Keratinocyte (primary cell): Measurements from ENCODE around the gene KCNJ15.

Source experiments
- EZH2 ChIP-seq: IDR thresholded peaks from one replicate; pipeline ENCODE4 v1.6.1; 2012; ENCODE audit warnings: inconsistent platforms, mild to moderate bottlenecking, low read length, moderate library complexity
- TF ChIP-seq, protein P1 (sequence below), 3 experiments: IDR thresholded peaks in 1 of 3; conservative IDR thresholded peaks in 1 of 3; optimal IDR thresholded peaks in 1 of 3; 2 replicates in 2 of 3; 3 replicates in 1 of 3; pipeline versions ENCODE3 to v1.5.1; 2011; ENCODE audit warnings: low read length in 3 of 3, mild to moderate bottlenecking in 3 of 3, moderate library complexity in 2 of 3, control low read depth in 1 of 3, inconsistent platforms in 1 of 3; ENCODE audit not compliant: insufficient read depth in 2 of 3; ENCODE audit errors: extremely low read depth in 1 of 3

DNA sequence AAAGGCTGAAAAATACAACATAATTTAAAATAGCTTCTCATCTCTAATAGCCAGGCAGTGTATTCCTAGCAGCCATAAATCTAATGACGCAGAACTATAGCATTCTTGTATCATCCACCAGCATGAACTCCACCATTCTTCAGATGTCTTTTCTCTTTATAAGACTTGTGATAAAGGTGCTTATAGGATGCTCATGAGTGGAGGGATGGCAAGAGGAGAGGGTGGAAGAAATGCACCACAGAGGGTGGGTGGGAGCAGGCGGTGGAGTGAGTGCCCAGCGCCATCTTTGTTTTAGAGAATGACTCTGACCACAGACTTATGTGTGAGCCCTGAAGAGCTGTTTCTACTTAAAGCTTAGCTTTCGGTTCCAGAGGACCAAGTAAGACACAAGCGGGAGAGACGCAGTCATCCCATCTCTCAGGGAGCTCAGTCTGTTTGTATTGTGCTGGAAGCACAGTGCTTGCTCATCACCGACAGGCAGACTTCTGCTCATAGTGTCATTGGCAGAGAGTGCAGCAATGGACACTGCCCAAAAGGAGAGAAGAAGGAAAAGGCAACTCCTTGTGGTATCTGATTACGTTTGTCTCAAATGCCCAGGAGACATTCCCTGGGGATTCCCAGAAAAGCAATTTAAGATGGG lies 65.6 kb downstream of the KCNJ15 start:
- TF ChIP-seq, protein P1, sequence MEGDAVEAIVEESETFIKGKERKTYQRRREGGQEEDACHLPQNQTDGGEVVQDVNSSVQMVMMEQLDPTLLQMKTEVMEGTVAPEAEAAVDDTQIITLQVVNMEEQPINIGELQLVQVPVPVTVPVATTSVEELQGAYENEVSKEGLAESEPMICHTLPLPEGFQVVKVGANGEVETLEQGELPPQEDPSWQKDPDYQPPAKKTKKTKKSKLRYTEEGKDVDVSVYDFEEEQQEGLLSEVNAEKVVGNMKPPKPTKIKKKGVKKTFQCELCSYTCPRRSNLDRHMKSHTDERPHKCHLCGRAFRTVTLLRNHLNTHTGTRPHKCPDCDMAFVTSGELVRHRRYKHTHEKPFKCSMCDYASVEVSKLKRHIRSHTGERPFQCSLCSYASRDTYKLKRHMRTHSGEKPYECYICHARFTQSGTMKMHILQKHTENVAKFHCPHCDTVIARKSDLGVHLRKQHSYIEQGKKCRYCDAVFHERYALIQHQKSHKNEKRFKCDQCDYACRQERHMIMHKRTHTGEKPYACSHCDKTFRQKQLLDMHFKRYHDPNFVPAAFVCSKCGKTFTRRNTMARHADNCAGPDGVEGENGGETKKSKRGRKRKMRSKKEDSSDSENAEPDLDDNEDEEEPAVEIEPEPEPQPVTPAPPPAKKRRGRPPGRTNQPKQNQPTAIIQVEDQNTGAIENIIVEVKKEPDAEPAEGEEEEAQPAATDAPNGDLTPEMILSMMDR (optimal IDR thresholded peaks at IDR 0.05 in 1 of 3, IDR thresholded peaks at IDR 0.05 in 1 of 3, conservative IDR thresholded peaks at IDR 0.05 in 1 of 3; ENCODE audit: extremely low read depth in 1 of 3, insufficient read depth in 2 of 3, low read length in 3 of 3), result no peak
- TF ChIP-seq EZH2, result no peak
